ENCODE data around the gene CLBA1. TPM values are rescaled to one million over a fixed set of nuclear protein-coding genes. Genes with fewer than 3 reads are reported as not detected.
A peak's percentile ranks its signal among the peaks of the same experiment; 100 is the strongest.

The CLBA1 gene
- total RNA-seq, 2 experiments from 2014 or later = 0.82 to 1.2 TPM

DNA sequence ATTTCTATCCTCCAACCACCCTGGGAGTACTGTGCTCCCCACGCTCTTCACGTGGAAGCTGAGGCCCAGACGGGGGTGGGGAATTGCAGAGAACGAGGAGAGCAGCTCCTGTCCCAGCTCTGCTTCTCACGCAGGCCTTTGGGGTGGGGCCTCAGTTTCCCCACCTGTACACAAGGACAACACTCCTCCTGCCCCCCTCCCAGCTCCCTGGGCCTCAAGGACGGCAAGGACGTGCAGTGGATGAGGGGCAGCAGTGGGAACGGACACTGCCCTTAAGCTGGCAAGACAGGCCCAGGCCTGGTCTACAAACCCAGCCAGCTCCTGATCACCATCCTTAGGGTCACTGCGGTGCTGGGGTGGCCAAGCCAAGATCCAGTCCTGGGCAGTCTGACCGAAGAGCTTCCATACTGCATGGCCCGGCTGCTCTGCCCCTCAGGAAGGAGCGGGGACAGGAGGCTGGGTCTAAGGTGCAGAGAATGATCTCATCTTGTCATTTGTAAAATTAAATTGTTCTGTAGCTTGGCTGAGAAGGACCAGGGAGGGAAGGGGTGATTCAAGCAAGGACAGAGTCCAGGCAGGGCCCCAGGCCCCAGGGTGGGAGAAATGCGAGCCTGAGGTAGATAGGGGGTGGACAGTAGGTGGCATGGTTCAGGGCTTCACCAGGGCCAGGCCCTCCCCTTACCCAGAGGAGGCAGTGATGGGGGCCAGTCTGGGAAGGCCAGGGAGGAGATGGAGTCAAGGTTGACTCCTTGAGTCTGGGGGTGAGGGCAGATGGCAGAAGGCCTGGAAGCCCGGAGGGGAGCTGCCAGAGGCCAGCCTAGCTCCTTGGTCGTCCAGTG lies 1.3 kb upstream of the CLBA1 start:
- no peak for DNase-seq (ENCODE audit: low spot score)
- Histone ChIP-seq H3K27ac (ENCODE audit: low read depth, low read length, poor library complexity, severe bottlenecking) (no peak overlapping the region), H2AFZ (ENCODE audit: low read length) (no peak overlapping the region), H4K20me1 (ENCODE audit: insufficient read depth, low read length) (no peaks in the 10 kb centered on the region), H3K79me2 (ENCODE audit: insufficient read depth, low read depth, low read length) (no peaks in the 10 kb centered on the region), H3K4me1 (ENCODE audit: insufficient read depth, low read length, poor library complexity, severe bottlenecking) (peaks cover 3% of the 10 kb centered on the region), H3K9me3 (ENCODE audit: low read length) (no peaks in the 10 kb centered on the region), H3K4me2 (ENCODE audit: low read length) (no peak overlapping the region), H3K9me2 (ENCODE audit: insufficient read depth, low read length) (no peaks in the 10 kb centered on the region), H3K4me3 (ENCODE audit: low read depth, low read length, poor library complexity, severe bottlenecking) (no peak overlapping the region), H3K36me3 (ENCODE audit: insufficient read depth, low read length) (no peaks in the 10 kb centered on the region)
- BruUV-seq (replicated peaks) = no TSS peak
- ChIA-PET POLR2A (no interaction called here), CTCF (ENCODE audit: unreplicated experiment) (interaction anchor here (1.1 kb wide), 1 partner anchor 62 kb away, joined by 3 read pairs; no protein-coding TSS in a partner anchor)
- intact Hi-C loops (cut with micrococcal nuclease; ENCODE audit: unreplicated experiment) = no loop called here
- TF ChIP-seq, protein P1, sequence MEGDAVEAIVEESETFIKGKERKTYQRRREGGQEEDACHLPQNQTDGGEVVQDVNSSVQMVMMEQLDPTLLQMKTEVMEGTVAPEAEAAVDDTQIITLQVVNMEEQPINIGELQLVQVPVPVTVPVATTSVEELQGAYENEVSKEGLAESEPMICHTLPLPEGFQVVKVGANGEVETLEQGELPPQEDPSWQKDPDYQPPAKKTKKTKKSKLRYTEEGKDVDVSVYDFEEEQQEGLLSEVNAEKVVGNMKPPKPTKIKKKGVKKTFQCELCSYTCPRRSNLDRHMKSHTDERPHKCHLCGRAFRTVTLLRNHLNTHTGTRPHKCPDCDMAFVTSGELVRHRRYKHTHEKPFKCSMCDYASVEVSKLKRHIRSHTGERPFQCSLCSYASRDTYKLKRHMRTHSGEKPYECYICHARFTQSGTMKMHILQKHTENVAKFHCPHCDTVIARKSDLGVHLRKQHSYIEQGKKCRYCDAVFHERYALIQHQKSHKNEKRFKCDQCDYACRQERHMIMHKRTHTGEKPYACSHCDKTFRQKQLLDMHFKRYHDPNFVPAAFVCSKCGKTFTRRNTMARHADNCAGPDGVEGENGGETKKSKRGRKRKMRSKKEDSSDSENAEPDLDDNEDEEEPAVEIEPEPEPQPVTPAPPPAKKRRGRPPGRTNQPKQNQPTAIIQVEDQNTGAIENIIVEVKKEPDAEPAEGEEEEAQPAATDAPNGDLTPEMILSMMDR (conservative IDR thresholded peaks at IDR 0.05; ENCODE audit: low read length) = no peak
- no peak for TF ChIP-seq EZH2phosphoT487 (IDR thresholded peaks at IDR 0.05; ENCODE audit: borderline replicate concordance, low read depth, low read length)

DNA sequence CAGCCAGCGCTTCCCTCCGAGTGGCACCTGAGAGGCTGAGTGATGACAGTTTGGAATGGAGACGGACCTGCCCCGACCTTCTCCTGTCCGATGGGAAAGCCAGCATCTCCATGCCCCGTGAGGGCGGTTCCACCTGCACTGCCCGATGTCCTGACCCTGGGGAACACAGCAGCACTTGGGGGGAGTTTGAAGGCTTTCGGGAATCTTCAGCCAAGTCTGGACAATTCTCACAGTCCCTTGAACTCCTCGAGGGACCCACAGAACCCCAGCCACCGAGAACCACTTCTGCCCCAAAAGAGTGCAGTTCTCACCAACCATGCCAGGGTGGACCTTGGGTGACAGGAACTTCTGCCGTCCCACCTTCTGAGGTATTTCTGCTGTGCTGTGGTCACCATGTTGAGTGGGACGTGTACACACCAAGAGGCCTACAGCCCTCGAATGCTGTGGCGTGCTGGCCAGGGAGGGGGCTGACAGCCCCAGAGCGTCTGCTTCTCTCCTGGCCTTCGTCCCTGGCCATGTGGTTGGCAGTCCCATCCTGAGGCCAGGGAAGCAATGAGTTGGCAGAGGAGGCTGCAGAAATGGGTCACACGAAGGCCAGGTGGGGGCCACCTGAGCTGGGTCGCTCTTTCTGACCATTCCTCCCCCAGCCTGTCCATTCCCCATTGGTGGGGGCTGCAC lies 1.0 kb downstream of the CLBA1 start:
- no TSS peak for BruUV-seq (replicated peaks)
- Histone ChIP-seq H3K9me3 (ENCODE audit: low read length) (no peaks in the 10 kb centered on the region), H3K36me3 (ENCODE audit: insufficient read depth, low read length) (no peaks in the 10 kb centered on the region), H3K27ac (ENCODE audit: low read depth, low read length, poor library complexity, severe bottlenecking) (no peak overlapping the region), H2AFZ (ENCODE audit: low read length) (no peak overlapping the region), H4K20me1 (ENCODE audit: insufficient read depth, low read length) (no peaks in the 10 kb centered on the region), H3K4me1 (ENCODE audit: insufficient read depth, low read length, poor library complexity, severe bottlenecking) (peaks cover 3% of the 10 kb centered on the region), H3K79me2 (ENCODE audit: insufficient read depth, low read depth, low read length) (no peaks in the 10 kb centered on the region), H3K9me2 (ENCODE audit: insufficient read depth, low read length) (no peaks in the 10 kb centered on the region), H3K4me3 (ENCODE audit: low read depth, low read length, poor library complexity, severe bottlenecking) (peak overlapping the region; percentile 68), H3K4me2 (ENCODE audit: low read length) (peak overlapping the region; percentile 92; the same call in 1 of the 2 replicates)
- intact Hi-C loops (cut with micrococcal nuclease; ENCODE audit: unreplicated experiment) = no loop called here
- no peak for TF ChIP-seq EZH2phosphoT487 (IDR thresholded peaks at IDR 0.05; ENCODE audit: borderline replicate concordance, low read depth, low read length)
- TF ChIP-seq, protein P1 (conservative IDR thresholded peaks at IDR 0.05; ENCODE audit: low read length) = no peak
- ChIA-PET CTCF (ENCODE audit: unreplicated experiment) (no interaction called here), POLR2A (no interaction called here)
- no peak for DNase-seq (ENCODE audit: low spot score)
